WERI-Rb-1 (cell line): ENCODE data around the gene CASZ1.

Source experiments
- DNase-seq: peaks from one replicate; pipeline ENCODE4 v3.0.0-alpha.2; 2020
- H3K27ac ChIP-seq: fragments of 250-450 bp; sonication (Bioruptor Pico); 2 replicates; pipeline ENCODE4 v1.5.1; 2020; ENCODE audit warnings: mild to moderate bottlenecking, moderate library complexity
- H3K27me3 ChIP-seq: fragments of 250-450 bp; sonication (Bioruptor Pico); 2 replicates; pipeline ENCODE4 v1.5.1; 2021; ENCODE audit warnings: mild to moderate bottlenecking, low read depth, moderate library complexity; ENCODE audit not compliant: insufficient read depth, severe bottlenecking
- H3K36me3 ChIP-seq: fragments of 250-450 bp; sonication (Bioruptor Pico); 2 replicates; pipeline ENCODE4 v1.5.1; 2020; ENCODE audit warnings: mild to moderate bottlenecking, moderate library complexity
- H3K4me3 ChIP-seq: 2 replicates; pipeline ENCODE4 v1.5.1; 2011; ENCODE audit warnings: low read depth, mild to moderate bottlenecking, control low read depth, low read length
- H3K9me3 ChIP-seq: fragments of 250-450 bp; sonication (Bioruptor Pico); 2 replicates; pipeline ENCODE4 v1.5.1; 2021; ENCODE audit warnings: mild to moderate bottlenecking, moderate library complexity; ENCODE audit not compliant: severe bottlenecking
- CTCF ChIP-seq: IDR thresholded peaks from 2 replicates; pipeline ENCODE4 v1.5.1; 2011; ENCODE audit warnings: low read depth, mild to moderate bottlenecking, control low read depth, inconsistent platforms, low read length

The CASZ1 gene

GRCh38 chr1:10693152-10693496, 103.3 kb downstream of the CASZ1 start:
- Histone ChIP-seq H3K9me3 (no peaks in the 10 kb centered on the region), H3K36me3 (peaks cover 29% of the 10 kb centered on the region), H3K27ac (no peak overlapping the region), H3K27me3 (no peaks in the 10 kb centered on the region), H3K4me3 (peak overlapping the region; percentile 44)
- TF ChIP-seq CTCF = no peak
- no peak for DNase-seq

- DNase-seq = peak; percentile 75
- H3K9me3 ChIP-seq = no peaks in the 10 kb centered on the region
- TF ChIP-seq CTCF = peak; percentile 84
- no peak overlapping the region for H3K4me3 ChIP-seq
- peaks cover 35% of the 10 kb centered on the region for H3K36me3 ChIP-seq
- H3K27me3 ChIP-seq = no peaks in the 10 kb centered on the region
- H3K27ac ChIP-seq = no peak overlapping the region
Observed at GRCh38 chr1:10692401-10693021, 103.9 kb downstream of the CASZ1 start.

- H3K27ac ChIP-seq = no peak overlapping the region; the same call in 1 of the 2 replicates
- H3K27me3 ChIP-seq = no peaks in the 10 kb centered on the region
- DNase-seq = no peak
- H3K4me3 ChIP-seq = no peak overlapping the region
- peaks cover 35% of the 10 kb centered on the region for H3K36me3 ChIP-seq
- no peaks in the 10 kb centered on the region for H3K9me3 ChIP-seq
- TF ChIP-seq CTCF = no peak
Observed at GRCh38 chr1:10691740-10692125, 104.7 kb downstream of the CASZ1 start.

- TF ChIP-seq CTCF = no peak
- Histone ChIP-seq H3K27me3 (no peaks in the 10 kb centered on the region), H3K27ac (no peak overlapping the region), H3K4me3 (no peak overlapping the region), H3K9me3 (no peaks in the 10 kb centered on the region), H3K36me3 (peaks cover 35% of the 10 kb centered on the region)
- no peak for DNase-seq
Observed at GRCh38 chr1:10691075-10691739, 105.2 kb downstream of the CASZ1 start.

- peaks cover 35% of the 10 kb centered on the region for H3K36me3 ChIP-seq
- TF ChIP-seq CTCF = peak; percentile 21; the same call in 1 of the 2 replicates
- DNase-seq = no peak
- no peaks in the 10 kb centered on the region for H3K27me3 ChIP-seq
- no peaks in the 10 kb centered on the region for H3K9me3 ChIP-seq
- H3K27ac ChIP-seq = no peak overlapping the region
- H3K4me3 ChIP-seq = no peak overlapping the region
Observed at GRCh38 chr1:10690484-10690883, 106.0 kb downstream of the CASZ1 start.

- Histone ChIP-seq H3K9me3 (no peaks in the 10 kb centered on the region), H3K36me3 (peaks cover 35% of the 10 kb centered on the region), H3K4me3 (no peak overlapping the region), H3K27me3 (no peaks in the 10 kb centered on the region), H3K27ac (peak overlapping the region; percentile 81; the same call in 1 of the 2 replicates)
- TF ChIP-seq CTCF = no peak
- DNase-seq = no peak
Observed at GRCh38 chr1:10688409-10688786, 108.0 kb downstream of the CASZ1 start.
